SKM-1 (cell line): ENCODE data around the gene TSHZ2.

ENCODE experiments used
- DNase-seq: peaks from one replicate; lab custom pipeline; 2025; ENCODE audit not compliant: unreplicated experiment; lab: John Stamatoyannopoulos, UW

TSHZ2 gene

DNA sequence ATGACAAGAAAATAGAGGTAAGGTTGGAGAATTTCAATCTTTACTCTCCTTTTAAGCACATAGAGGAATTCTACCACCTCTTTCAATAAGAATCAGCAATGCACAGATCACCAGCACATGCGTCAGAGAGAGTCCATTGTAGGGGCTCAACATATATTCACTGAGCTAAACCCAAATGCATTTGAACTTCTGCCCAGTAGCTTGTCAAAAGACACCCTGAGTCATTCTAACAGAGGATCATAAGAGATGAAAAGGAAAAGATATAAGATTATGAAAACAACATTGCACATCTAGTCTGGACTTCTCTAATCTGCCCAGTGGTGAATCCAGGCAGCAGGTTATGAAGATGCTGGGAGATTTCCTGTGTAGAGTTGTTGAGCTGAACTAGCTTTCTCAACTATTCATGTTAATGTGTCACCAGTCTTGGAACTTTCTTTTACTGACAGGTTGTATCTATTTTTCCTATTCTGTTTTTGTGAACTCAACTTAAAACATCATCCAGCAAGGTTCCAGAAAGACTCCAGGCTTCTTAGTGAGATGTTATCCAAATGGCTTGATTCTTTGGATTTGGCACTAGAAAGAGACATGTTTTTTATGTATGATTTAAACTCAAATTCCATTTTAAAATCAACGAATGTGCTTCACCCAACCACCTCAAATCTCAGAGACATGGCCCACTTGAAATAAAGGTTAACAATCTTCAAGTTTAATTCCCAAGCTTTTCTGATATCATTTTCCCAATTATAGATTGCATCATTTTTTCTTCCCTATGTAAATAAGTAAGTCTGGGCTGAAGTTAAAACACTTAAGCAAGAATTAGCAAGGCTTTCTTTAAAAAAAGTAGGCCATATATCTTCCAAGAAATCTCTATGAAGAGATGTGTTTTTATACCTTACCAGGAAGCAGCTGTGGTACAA, 89.3 kb downstream of the TSHZ2 start:
- DNase-seq: no peak

DNA sequence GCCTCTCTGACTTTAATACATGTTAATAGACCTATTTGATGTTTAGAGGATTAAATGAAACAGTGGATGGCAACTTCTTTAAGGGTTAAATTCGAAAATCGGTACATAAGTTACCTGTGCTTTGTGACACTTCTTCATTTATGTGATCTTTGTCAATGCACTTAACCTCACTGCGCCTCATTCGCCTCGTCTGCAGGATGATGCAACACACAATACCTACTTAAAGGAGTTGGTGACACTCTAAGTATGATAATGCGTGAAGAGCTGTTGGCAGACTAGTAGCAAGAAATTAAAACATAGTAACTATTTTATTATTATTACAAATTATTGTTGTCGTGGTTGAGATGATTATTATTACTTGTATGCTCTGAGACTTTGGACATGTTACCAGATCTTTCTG, 92.8 kb downstream of the TSHZ2 start:
- no peak for DNase-seq

DNA sequence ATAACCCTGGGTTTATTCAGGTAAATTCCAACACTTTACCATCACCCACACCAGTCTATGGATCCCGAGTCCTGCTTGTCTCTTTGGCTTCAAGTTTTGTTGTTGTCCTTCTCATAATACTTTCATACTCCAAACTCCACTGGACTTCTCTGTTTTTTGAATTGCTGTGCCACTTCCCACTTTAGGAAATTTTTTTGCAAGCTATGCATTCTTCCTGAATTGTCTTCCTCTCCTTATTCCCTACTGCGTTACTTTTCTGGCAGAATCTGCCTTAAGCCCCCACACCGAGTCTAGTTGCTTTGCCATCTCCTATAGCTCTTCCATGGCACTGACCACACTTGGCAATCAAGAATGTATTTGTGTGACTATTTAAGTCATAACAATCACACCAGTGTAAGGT, 96.1 kb downstream of the TSHZ2 start:
- DNase-seq: no peak

DNA sequence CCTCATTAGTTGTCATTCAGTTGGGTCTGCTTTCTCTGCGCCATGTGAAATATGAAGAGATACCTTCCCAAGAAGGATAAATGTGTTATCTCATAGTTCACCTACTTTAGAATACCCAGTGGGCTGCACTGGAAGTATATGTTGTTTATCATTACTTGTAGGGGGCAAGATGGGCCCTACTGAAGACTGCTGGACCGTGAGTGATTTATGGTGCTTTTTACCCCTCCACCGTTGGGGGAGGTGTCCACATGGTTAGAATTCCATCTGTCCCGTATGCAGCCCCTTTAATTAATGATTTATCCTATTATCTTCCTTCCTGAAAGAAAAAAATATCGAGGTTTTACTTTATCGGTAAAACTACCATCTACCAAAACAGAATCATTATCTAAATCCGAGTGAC, 97.0 kb downstream of the TSHZ2 start:
- DNase-seq: no peak

DNA sequence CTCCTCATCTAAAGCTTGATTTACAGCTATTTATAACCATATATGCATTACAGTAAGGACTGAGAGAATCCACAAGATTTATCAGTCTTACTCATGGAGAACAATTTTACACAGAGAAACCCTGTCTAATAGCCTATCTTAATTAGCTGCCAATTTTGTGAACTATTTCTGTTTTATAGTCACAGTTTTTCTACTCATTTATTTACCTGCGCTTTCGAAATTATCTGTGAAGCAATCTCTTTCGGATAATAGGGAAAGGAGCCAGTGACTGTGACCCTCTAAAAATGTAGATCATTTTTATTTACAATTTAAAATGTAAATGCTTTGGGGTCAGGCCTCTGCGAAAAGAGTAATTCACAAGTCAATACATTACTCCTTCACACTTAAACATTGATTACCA, 98.1 kb downstream of the TSHZ2 start:
- DNase-seq: no peak

DNA sequence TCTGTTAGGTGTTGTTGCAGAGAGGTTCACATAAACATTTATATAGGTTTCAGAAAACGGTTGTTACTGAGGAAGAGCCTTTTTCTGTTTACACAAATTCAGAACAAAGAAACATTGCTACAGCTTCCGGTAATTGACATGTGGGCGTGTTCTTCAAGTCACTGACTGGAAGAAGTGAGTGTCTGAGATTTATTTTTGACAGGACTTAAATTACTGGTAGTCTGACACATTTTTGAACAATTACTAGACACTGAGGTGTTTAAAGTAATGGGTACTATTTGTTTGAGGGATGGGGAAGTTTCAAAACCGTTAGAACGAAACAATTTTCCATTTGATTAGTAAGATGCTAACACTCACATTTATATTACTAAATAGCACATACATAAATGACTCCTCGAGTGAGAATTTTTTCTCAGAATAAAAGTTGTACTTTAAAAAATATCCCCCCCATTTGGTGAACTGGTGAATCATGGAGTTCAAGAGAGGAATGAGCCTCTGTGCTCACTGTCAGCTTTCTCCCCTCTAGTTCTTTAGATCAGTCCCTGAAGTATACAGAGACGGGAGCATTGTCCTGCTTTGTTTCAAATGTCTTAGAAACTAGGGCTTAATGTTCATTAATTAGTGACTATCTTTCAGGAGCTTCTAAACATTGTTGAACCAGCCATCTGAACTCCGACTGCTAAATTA, 98.7 kb downstream of the TSHZ2 start:
- DNase-seq: no peak

DNA sequence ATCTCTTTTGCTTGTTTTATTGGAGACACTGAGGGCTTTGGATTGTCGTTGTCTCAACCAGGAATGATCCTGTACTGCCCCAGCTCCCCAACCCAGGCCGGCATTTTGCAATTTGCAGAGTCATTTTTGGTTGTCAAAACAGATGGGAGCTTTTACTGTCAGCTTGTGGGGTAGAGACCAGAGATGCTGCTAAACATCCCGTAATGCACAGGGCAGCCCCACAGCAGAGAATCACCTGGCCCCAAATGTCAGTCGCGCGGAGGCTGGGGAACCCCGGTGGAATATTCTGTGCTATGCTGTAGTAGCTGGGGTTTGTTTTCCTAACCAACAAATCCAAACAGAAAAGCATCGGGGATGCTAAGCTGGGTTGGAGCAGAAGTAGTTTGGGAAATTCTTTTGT, 99.7 kb downstream of the TSHZ2 start:
- DNase-seq: no peak

GRCh38 chr20:53072923-53073579, 100.9 kb downstream of the TSHZ2 start:
- DNase-seq: no peak

DNA sequence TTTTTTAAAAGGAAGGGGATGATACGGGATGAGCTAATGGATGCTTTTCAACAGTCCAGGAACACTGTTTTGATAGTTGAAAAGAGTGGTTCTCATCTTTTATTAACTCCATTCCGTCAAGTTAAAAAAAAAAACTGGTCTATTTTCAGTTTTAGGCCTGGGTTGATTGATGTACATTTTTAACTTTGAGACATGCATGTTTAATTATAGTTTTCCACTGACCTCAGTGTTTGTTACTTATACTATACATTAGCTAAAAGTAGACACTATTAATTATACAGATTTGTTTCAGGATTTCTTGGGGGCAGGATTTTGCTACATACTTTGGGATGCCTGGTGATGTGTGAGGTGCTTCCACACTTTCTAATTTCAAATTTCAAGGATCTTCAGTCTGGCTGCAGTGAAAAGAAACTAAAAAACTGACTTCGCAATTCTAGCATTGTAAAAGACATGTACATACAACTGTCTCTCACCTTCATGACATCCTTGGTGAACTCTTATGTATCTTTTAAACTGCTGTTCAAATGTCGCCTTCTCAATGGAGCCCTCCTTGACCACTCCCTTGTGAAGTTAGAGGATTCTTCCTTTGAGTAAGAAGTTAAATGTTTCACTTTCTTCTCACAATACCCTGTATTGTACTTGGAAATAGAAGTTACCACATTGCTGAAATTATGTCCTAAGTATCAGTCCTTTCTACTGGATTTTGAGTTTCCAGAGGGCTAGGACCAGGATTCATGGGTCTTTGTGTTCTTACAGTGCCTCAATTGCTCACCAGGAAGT, 101.7 kb downstream of the TSHZ2 start:
- DNase-seq: no peak

DNA sequence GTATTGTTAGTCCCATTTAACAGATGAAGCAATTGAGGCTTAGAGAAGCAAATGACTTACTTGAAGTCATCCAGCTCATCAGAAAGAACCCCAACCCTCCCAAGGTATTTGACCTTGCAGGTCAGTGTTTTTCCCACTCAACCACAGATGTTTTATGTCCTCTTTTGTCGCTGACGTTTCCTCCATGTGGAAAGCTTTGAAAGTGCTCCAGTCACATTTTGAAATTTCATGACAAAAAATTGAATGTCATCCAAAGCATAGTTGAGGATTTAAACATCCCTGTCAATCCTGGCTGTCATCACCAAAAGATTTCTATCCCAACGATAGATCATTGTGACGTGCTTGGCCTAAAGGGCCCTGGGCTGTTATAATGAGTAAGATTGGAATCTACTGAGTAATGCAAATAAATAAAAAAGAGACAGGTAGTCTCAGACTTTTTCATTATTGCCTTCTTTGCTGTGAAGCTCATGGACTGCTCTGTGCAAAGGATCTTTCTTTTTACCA, 102.7 kb downstream of the TSHZ2 start:
- DNase-seq: no peak

- no peak for DNase-seq
Measured at GRCh38 chr20:53076668-53077067, 104.5 kb downstream of the TSHZ2 start.

DNA sequence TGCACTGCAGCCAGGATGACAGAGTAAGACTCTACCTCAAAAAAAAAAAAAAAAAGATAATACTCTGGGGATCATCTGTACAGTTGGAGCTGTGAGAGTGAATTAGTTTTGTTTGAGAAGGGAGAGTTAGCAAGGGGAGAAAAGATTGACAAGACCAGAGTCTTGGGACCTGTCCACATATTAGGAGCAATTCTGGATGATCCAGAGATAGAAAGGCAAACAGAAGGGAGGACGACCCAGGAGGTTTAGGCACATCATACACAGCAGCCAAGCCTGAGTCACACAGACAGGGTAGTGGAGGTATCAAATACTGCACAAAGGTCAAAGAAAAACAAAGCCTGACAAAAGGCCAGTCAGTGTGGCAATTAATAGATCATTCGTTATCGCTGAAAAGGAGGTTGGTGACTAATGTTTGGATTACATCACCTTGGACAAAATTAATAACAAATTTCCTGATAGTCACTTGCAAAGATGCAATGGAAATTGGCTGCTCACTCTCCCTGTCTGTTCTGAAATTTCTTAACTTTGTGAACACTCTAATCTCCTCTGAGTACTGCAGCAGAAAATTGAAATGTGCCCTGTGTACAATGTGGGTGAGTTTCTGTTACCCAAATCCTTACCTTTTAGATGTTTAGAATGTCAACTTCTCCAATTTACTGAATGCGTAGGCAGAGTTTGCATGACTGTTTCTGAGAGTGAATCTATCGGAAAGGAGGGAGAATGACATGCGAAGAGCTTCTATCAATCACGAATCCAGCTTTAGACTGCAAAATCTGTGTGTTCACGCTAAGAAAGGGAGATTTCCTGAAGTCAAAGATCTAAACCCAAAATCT, 105.4 kb downstream of the TSHZ2 start:
- no peak for DNase-seq

DNA sequence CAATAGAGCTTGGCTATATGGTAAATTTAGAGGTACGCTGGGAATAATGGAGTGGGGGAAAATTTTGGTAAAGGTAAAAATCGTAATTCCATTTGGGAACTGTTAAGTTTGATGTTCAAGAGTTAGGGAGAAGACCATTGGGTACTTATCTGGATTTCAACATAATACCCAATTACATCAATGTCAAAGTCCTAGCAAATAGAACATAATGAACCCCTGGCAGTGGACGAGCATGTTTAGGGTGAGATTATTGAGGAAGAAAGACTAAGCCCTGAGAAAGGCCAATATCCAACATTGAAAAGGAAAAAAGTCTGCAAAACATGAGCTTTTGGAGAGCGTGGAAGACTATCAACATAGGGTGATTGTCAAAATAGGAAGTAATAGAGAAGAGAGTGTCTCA, 106.6 kb downstream of the TSHZ2 start:
- no peak for DNase-seq

- DNase-seq: no peak
Measured at GRCh38 chr20:53079261-53079691, 107.1 kb downstream of the TSHZ2 start.

DNA sequence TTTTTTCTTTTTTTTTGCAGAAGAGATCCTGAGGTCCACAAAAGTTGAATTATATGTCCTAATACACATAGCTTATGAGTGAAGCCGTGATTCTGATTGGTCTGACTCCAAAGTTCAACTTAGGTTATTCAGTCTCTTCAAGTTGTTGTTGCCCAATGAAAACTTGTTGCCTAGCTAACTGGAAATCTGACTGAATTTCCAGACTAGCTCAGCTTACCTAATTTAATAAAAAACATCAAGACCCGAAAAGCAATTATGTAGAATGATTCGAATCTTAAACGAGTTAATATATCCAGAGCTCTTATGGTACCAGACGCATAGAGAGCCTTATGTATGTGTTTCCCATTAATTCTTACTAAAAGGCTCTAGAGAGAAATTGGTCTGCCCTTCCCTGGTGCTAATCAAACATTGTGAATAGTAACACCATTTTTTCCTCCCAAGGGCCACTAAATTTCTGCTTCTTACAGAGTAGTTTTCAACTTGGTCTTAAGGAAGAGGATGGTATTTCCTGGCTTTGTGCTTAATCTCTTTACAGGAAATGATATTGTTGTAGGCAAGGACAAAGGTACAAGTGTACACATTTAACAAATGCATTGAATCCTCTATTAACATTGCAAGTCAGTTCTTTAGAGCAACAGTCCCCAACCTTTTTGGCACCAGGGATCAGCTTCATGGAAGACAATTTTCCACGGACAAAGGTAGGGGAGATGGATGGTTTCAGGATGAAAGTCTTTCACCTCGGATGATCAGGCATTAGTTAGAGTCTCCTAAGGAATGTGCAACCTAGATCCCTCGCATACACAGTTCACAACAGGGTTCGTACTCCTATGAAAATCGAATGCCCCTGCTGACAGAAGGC, 107.9 kb downstream of the TSHZ2 start:
- DNase-seq: no peak

DNA sequence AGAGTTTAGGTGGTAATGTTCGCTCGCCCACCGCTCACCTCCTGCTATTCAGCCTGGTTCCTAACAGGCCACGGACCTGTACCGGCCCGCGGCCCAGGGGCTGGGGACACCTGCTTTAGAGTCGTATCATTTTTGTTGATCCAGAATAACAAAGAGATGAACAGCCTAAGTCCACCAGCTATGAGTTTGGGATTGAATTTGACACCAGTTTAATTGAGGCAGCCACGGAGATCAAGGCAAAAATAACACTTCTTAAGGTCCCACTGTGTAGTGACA, 108.5 kb downstream of the TSHZ2 start:
- DNase-seq: no peak

GRCh38 chr20:53080969-53081871, 109.1 kb downstream of the TSHZ2 start:
- DNase-seq: no peak
